IMR-90 (cell line): ENCODE results near the gene FAM20A. TPM values are rescaled to one million over a fixed set of nuclear protein-coding genes. Genes with fewer than 3 reads are reported as not detected.

Experiments
- ATAC-seq: fragments of 200-7000 bp; cut with Tn5 transposase; 2 replicates; pipeline ENCODE4 v1.9.1; 2020; ENCODE audit warnings: low read depth, mild to moderate bottlenecking, moderate library complexity
- BruUV-seq: library from RNA; stranded (reverse); fragments of 400-500 nt; replicated peaks from 2 replicates; lab custom pipeline; 2021; lab: Mats Ljungman, UMichigan
- CTCF ChIA-PET: fragments of 300-600 bp; formaldehyde crosslinking; extraction: SDS; loops from one replicate; lab custom pipeline; 2021; ENCODE audit warnings: antibody characterized with exemption; lab: Yijun Ruan, JAX
- POLR2A ChIA-PET: fragments of 300-600 bp; sonication (Branson Sonifier 250); formaldehyde crosslinking; loops from one replicate; lab custom pipeline; 2022; ENCODE audit warnings: antibody characterized with exemption; ENCODE audit not compliant: unreplicated experiment; lab: Charles Lee
- DNase-seq: peaks from one replicate; pipeline ENCODE4 v3.0.0; 2013
- H2AFZ ChIP-seq: replicated peaks from 2 replicates; pipeline ENCODE3; 2013; ENCODE audit warnings: low read length, mild to moderate bottlenecking; ENCODE audit not compliant: poor library complexity
- H2AK5ac ChIP-seq: 2 replicates; pipeline ENCODE4 v1.6.1; 2013; ENCODE audit warnings: low read depth, low read length, inconsistent platforms
- H2AK9ac ChIP-seq: replicated peaks from 2 replicates; pipeline ENCODE3; 2013; ENCODE audit warnings: mild to moderate bottlenecking, low read depth, low read length, moderate library complexity; ENCODE audit not compliant: poor library complexity
- H2BK120ac ChIP-seq: 2 replicates; pipeline ENCODE4 v1.6.1; 2013; ENCODE audit warnings: low read depth, low read length, inconsistent platforms
- H2BK15ac ChIP-seq: 3 replicates; pipeline ENCODE4 v1.6.1; 2013; ENCODE audit warnings: low read depth, low read length, inconsistent platforms
- H2BK20ac ChIP-seq: 2 replicates; pipeline ENCODE4 v1.6.1; 2013; ENCODE audit warnings: low read depth, mild to moderate bottlenecking, inconsistent platforms, low read length, moderate library complexity
- H2BK5ac ChIP-seq: 2 replicates; pipeline ENCODE4 v1.6.1; 2013; ENCODE audit warnings: mild to moderate bottlenecking, low read depth, low read length, inconsistent platforms; ENCODE audit not compliant: poor library complexity, severe bottlenecking
- H3K14ac ChIP-seq: replicated peaks from 2 replicates; pipeline ENCODE4 v1.6.1; 2013; ENCODE audit warnings: low read depth, low read length, inconsistent platforms
- H3K18ac ChIP-seq: 2 replicates; pipeline ENCODE4 v1.6.1; 2013; ENCODE audit warnings: low read depth, low read length, control low read depth
- H3K23ac ChIP-seq: 2 replicates; pipeline ENCODE4 v1.6.1; 2013; ENCODE audit warnings: low read depth, low read length, inconsistent platforms
- H3K27ac ChIP-seq: 2 replicates; pipeline ENCODE4 v1.5.1; 2013; ENCODE audit warnings: mild to moderate bottlenecking, control low read depth, low read length; ENCODE audit not compliant: insufficient read depth
- H3K27me3 ChIP-seq: 2 replicates; pipeline ENCODE4 v1.6.1; 2013; ENCODE audit warnings: low read length; ENCODE audit not compliant: control insufficient read depth, insufficient read depth
- H3K36me3 ChIP-seq: 2 replicates; pipeline ENCODE4 v1.6.1; 2013; ENCODE audit warnings: low read length, mixed read lengths; ENCODE audit not compliant: control insufficient read depth, insufficient read depth
- H3K4ac ChIP-seq: 2 replicates; pipeline ENCODE4 v1.6.1; 2013; ENCODE audit warnings: low read depth, low read length, inconsistent platforms
- H3K4me1 ChIP-seq: 2 replicates; pipeline ENCODE4 v1.6.1; 2013; ENCODE audit warnings: low read length, mixed read lengths; ENCODE audit not compliant: control insufficient read depth, insufficient read depth
- H3K4me2 ChIP-seq: 2 replicates; pipeline ENCODE4 v1.6.1; 2013; ENCODE audit warnings: low read depth, mild to moderate bottlenecking, control low read depth, low read length, moderate library complexity
- H3K4me3 ChIP-seq: 2 replicates; pipeline ENCODE4 v1.5.1; 2013; ENCODE audit warnings: low read depth, mild to moderate bottlenecking, control low read depth, low read length, moderate library complexity; ENCODE audit not compliant: insufficient read depth
- H3K56ac ChIP-seq: 2 replicates; pipeline ENCODE4 v1.6.1; 2013; ENCODE audit warnings: low read length, inconsistent platforms; ENCODE audit not compliant: insufficient read depth; ENCODE audit errors: extremely low read depth
- H3K79me1 ChIP-seq, 2 experiments: 2 replicates each; pipeline ENCODE4 v1.6.1; 2013; ENCODE audit warnings: low read length in 2 of 2, inconsistent platforms in 1 of 2, low read depth in 1 of 2
- H3K9ac ChIP-seq: 2 replicates; pipeline ENCODE4 v1.6.1; 2013; ENCODE audit warnings: low read depth, low read length, control low read depth
- H3K9me1 ChIP-seq: 2 replicates; pipeline ENCODE4 v1.6.1; 2013; ENCODE audit warnings: low read length, inconsistent platforms; ENCODE audit not compliant: insufficient read depth
- H3K9me3 ChIP-seq: 2 replicates; pipeline ENCODE4 v1.6.1; 2013; ENCODE audit warnings: low read length; ENCODE audit not compliant: control insufficient read depth, insufficient read depth
- H4K20me1 ChIP-seq: 2 replicates; pipeline ENCODE4 v1.6.1; 2013; ENCODE audit warnings: low read length, inconsistent platforms; ENCODE audit not compliant: insufficient read depth
- H4K5ac ChIP-seq: 2 replicates; pipeline ENCODE4 v1.6.1; 2013; ENCODE audit warnings: mild to moderate bottlenecking, low read depth, low read length, control low read depth
- H4K8ac ChIP-seq, 2 experiments: 2 replicates each; pipeline ENCODE4 v1.6.1; 2013; ENCODE audit warnings: low read depth in 2 of 2, low read length in 2 of 2, control low read depth in 1 of 2, inconsistent platforms in 1 of 2
- H4K91ac ChIP-seq: 2 replicates; pipeline ENCODE4 v1.6.1; 2013; ENCODE audit warnings: low read depth, low read length, inconsistent platforms; ENCODE audit not compliant: insufficient read depth
- BHLHE40 ChIP-seq: fragments of 150-350 bp; IDR thresholded peaks from 2 replicates; pipeline ENCODE4 v1.6.1; 2016; ENCODE audit warnings: mild to moderate bottlenecking, low read depth, low read length
- CEBPB ChIP-seq: IDR thresholded peaks from 2 replicates; pipeline ENCODE4 v1.6.1; 2012; ENCODE audit warnings: low read depth, low read length, improper control_type of control experiment
- CHD1 ChIP-seq: IDR thresholded peaks from 2 replicates; pipeline ENCODE4 v1.6.1; 2012; ENCODE audit warnings: low read depth, low read length, improper control_type of control experiment
- CTCF ChIP-seq: conservative IDR thresholded peaks from 2 replicates; pipeline ENCODE4 v1.5.1; 2012; ENCODE audit warnings: mild to moderate bottlenecking, low read depth, low read length, improper control_type of control experiment
- FOS ChIP-seq: fragments of 150-350 bp; IDR thresholded peaks from 2 replicates; pipeline ENCODE4 v1.6.1; 2016; ENCODE audit warnings: low read depth, low read length
- MAFK ChIP-seq: IDR thresholded peaks from 2 replicates; pipeline ENCODE4 v1.6.1; 2012; ENCODE audit warnings: low read depth, low read length, improper control_type of control experiment
- MAZ ChIP-seq: IDR thresholded peaks from 2 replicates; pipeline ENCODE4 v1.6.1; 2012; ENCODE audit warnings: low read depth, mild to moderate bottlenecking, low read length, improper control_type of control experiment, moderate library complexity, borderline replicate concordance
- MXI1 ChIP-seq: IDR thresholded peaks from 2 replicates; pipeline ENCODE4 v1.6.1; 2012; ENCODE audit warnings: low read depth, mild to moderate bottlenecking, low read length, moderate library complexity, borderline replicate concordance
- NFE2L2 ChIP-seq: fragments of 150-350 bp; IDR thresholded peaks from 2 replicates; pipeline ENCODE4 v1.6.1; 2016; ENCODE audit warnings: low read depth, mild to moderate bottlenecking, low read length
- POLR2A ChIP-seq: IDR thresholded peaks from 2 replicates; pipeline ENCODE4 v1.6.1; 2012; ENCODE audit warnings: mild to moderate bottlenecking, low read depth, low read length
- RAD21 ChIP-seq: IDR thresholded peaks from 2 replicates; pipeline ENCODE4 v1.6.1; 2012; ENCODE audit warnings: low read length, improper control_type of control experiment
- RCOR1 ChIP-seq: IDR thresholded peaks from 2 replicates; pipeline ENCODE4 v1.6.1; 2012; ENCODE audit warnings: mild to moderate bottlenecking, low read length, improper control_type of control experiment; ENCODE audit not compliant: insufficient replicate concordance
- RFX5 ChIP-seq: IDR thresholded peaks from 2 replicates; pipeline ENCODE4 v1.8.0; 2012; ENCODE audit warnings: low read depth, mild to moderate bottlenecking, low read length, moderate library complexity
- SMC3 ChIP-seq: fragments of 150-350 bp; IDR thresholded peaks from 2 replicates; pipeline ENCODE4 v1.6.1; 2016; ENCODE audit warnings: low read depth, mild to moderate bottlenecking, antibody characterized with exemption, low read length, moderate library complexity
- USF2 ChIP-seq: fragments of 150-350 bp; IDR thresholded peaks from 2 replicates; pipeline ENCODE4 v1.6.1; 2017; ENCODE audit warnings: mild to moderate bottlenecking, antibody characterized with exemption, low read length, low read depth
- WGBS, 2 experiments: methylation state at CpG; one replicate each; pipeline versions ENCODE4 v1.1.5 to v1.1.7; 2013; ENCODE audit warnings: missing lambda C conversion rate in 2 of 2; ENCODE audit not compliant: insufficient read length in 1 of 2; ENCODE audit errors: extremely low coverage in 2 of 2; 5-methylcytosine and 5-hydroxymethylcytosine counted together
- dilution Hi-C: fragments of 300-500 bp; cut with HindIII; formaldehyde crosslinking; loops from one replicate; pipeline ENCODE4 v1.14.3; 2018; ENCODE audit warnings: low sequenced_read_pairs; ENCODE audit not compliant: unreplicated experiment
- in situ Hi-C: fragments of 300-500 bp; cut with MboI; formaldehyde crosslinking; loops from 3 replicates; pipeline ENCODE4 v1.14.3; 2019; ENCODE audit warnings: low sequenced_read_pairs, inconsistent platforms, mixed read lengths
- intact Hi-C: fragments of 100-400 bp; cut with micrococcal nuclease; formaldehyde crosslinking; loops from 2 replicates; pipeline ENCODE4 v1.10.0; 2022
- polyA plus RNA-seq, 3 experiments: library from polyadenylated mRNA; depleted of rRNA; stranded (reverse); fragments of >200 nt; gene quantifications; 2 replicates each; pipeline ENCODE4 v1.2.3, GENCODE V29; 2012; ENCODE audit warnings: low replicate concordance in 1 of 3
- total RNA-seq: library from RNA; depleted of rRNA; stranded (reverse); fragments of >200 nt; gene quantifications from 2 replicates; pipeline ENCODE4 v1.2.3, GENCODE V29; 2012
- TF ChIP-seq, protein P1 (sequence below): fragments of 150-350 bp; IDR thresholded peaks from 2 replicates; pipeline ENCODE4 v1.6.1; 2016; ENCODE audit warnings: low read depth, mild to moderate bottlenecking, low read length, moderate library complexity, borderline replicate concordance

The FAM20A gene
- total and polyA plus RNA-seq, 2 of the 4 experiments (the other 2 are of a cell fraction): not detected

GRCh38 chr17:68579194-68579927, 21.8 kb downstream of the FAM20A start:
- POLR2A ChIA-PET: no interaction called here
- in situ Hi-C loops: no loop called here
- dilution Hi-C loops: no loop called here

More at GRCh38 chr17:68579194-68579927, 21.8 kb downstream of the FAM20A start:
- ATAC-seq (no peak), DNase-seq (no peak)
- no peak overlapping the region for H3K4me2 ChIP-seq
- no peak overlapping the region for H4K5ac ChIP-seq
- no peaks in the 10 kb centered on the region for H4K20me1 ChIP-seq
- no peak overlapping the region for H4K91ac ChIP-seq
- BruUV-seq: no TSS peak
- no peak overlapping the region for H2BK120ac ChIP-seq
- 20% methylated on average over 1 of the region's 8 CpGs; no CpG with 5 or more reads in 1 of the 2 experiments for WGBS, 2 experiments
- no peak overlapping the region for H3K56ac ChIP-seq
- H3K9me1 ChIP-seq: no peaks in the 10 kb centered on the region
- no peaks in the 10 kb centered on the region for H3K4me1 ChIP-seq
- H2AK5ac ChIP-seq: no peak overlapping the region
- H2BK5ac ChIP-seq: no peak overlapping the region
- H3K14ac ChIP-seq: no peak overlapping the region
- H2AK9ac ChIP-seq: no peak overlapping the region
- H3K27me3 ChIP-seq: 0 out of 2 replicates have a peak, but pooled peaks cover 2% of the 10 kb centered on the region
- no peak overlapping the region; the same call in 1 of the 2 replicates for H3K18ac ChIP-seq
- no peak overlapping the region for H4K8ac ChIP-seq
- no peak overlapping the region for H3K4ac ChIP-seq
- H3K27ac ChIP-seq: no peak overlapping the region
- H3K4me3 ChIP-seq: no peak overlapping the region
- no peak overlapping the region for H2BK20ac ChIP-seq
- no peaks in the 10 kb centered on the region for H3K9me3 ChIP-seq
- H2AFZ ChIP-seq: no peak overlapping the region
- intact Hi-C loops: no loop called here
- no peaks in the 10 kb centered on the region for H3K36me3 ChIP-seq
- H3K23ac ChIP-seq: no peak overlapping the region
- CTCF ChIA-PET: no interaction called here
- no peak overlapping the region for H2BK15ac ChIP-seq
- H3K79me1 ChIP-seq: no peaks in the 10 kb centered on the region
- no peak for TF ChIP-seq NFE2L2
- no peak for TF ChIP-seq CEBPB
- no peak for TF ChIP-seq SMC3
- no peak for TF ChIP-seq MAFK
- no peak for TF ChIP-seq FOS
- TF ChIP-seq, protein P1, sequence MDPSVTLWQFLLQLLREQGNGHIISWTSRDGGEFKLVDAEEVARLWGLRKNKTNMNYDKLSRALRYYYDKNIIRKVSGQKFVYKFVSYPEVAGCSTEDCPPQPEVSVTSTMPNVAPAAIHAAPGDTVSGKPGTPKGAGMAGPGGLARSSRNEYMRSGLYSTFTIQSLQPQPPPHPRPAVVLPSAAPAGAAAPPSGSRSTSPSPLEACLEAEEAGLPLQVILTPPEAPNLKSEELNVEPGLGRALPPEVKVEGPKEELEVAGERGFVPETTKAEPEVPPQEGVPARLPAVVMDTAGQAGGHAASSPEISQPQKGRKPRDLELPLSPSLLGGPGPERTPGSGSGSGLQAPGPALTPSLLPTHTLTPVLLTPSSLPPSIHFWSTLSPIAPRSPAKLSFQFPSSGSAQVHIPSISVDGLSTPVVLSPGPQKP: no peak
- TF ChIP-seq USF2: no peak
- TF ChIP-seq RCOR1: no peak
- TF ChIP-seq BHLHE40: no peak
- TF ChIP-seq RAD21: no peak
- TF ChIP-seq CHD1: no peak
- no peak for TF ChIP-seq MXI1
- no peak for TF ChIP-seq RFX5
- no peak for TF ChIP-seq CTCF
- no peak for TF ChIP-seq POLR2A
- no peak for TF ChIP-seq MAZ
- no peak overlapping the region for H3K9ac ChIP-seq
